ENCODE data around the gene CPNE9.

- TF ChIP-seq CTCF (IDR thresholded peaks at IDR 0.05) (no peak), POLR2AphosphoS5 (IDR thresholded peaks at IDR 0.05) (no peak)
Measured at GRCh38 chr3:9765865-9766264, 62.2 kb downstream of the CPNE9 start.
